ENCODE measurements around the gene MEIS1.

- TF ChIP-seq, protein P1, sequence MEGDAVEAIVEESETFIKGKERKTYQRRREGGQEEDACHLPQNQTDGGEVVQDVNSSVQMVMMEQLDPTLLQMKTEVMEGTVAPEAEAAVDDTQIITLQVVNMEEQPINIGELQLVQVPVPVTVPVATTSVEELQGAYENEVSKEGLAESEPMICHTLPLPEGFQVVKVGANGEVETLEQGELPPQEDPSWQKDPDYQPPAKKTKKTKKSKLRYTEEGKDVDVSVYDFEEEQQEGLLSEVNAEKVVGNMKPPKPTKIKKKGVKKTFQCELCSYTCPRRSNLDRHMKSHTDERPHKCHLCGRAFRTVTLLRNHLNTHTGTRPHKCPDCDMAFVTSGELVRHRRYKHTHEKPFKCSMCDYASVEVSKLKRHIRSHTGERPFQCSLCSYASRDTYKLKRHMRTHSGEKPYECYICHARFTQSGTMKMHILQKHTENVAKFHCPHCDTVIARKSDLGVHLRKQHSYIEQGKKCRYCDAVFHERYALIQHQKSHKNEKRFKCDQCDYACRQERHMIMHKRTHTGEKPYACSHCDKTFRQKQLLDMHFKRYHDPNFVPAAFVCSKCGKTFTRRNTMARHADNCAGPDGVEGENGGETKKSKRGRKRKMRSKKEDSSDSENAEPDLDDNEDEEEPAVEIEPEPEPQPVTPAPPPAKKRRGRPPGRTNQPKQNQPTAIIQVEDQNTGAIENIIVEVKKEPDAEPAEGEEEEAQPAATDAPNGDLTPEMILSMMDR (IDR thresholded peaks at IDR 0.05), result no peak
- TF ChIP-seq POLR2A (IDR thresholded peaks at IDR 0.05), result no peak
Measured at GRCh38 chr2:66601624-66602023, 166.7 kb downstream of the MEIS1 start.
